H9 (cell line): Measurements from ENCODE around the gene PTPRJ. TPM values are rescaled to one million over a fixed set of nuclear protein-coding genes. Genes with fewer than 3 reads are reported as not detected.

ENCODE experiments used
- DNase-seq: peaks from one replicate; pipeline ENCODE4 v3.0.0-alpha.2; 2017
- H2AFZ ChIP-seq: one replicate; pipeline ENCODE4 v1.6.1; 2013; ENCODE audit warnings: mild to moderate bottlenecking, low read length, control low read depth, moderate library complexity
- H2AK5ac ChIP-seq: 2 replicates; pipeline ENCODE4 v1.6.1; 2013; ENCODE audit warnings: low read length, control low read depth, mixed read lengths; ENCODE audit not compliant: insufficient read length
- H2BK120ac ChIP-seq: one replicate; pipeline ENCODE4 v1.6.1; 2013; ENCODE audit warnings: low read depth, mild to moderate bottlenecking, low read length, control low read depth, inconsistent platforms; ENCODE audit not compliant: poor library complexity, severe bottlenecking
- H2BK12ac ChIP-seq: 2 replicates; pipeline ENCODE4 v1.6.1; 2013; ENCODE audit warnings: low read length, control low read depth, mixed read lengths, low read depth; ENCODE audit not compliant: insufficient read length
- H2BK15ac ChIP-seq: 2 replicates; pipeline ENCODE4 v1.6.1; 2013; ENCODE audit warnings: low read depth, low read length, control low read depth
- H2BK20ac ChIP-seq: one replicate; pipeline ENCODE4 v1.6.1; 2013; ENCODE audit warnings: low read depth, mild to moderate bottlenecking, low read length, control low read depth, inconsistent platforms; ENCODE audit not compliant: poor library complexity, severe bottlenecking
- H2BK5ac ChIP-seq: 2 replicates; pipeline ENCODE4 v1.6.1; 2013; ENCODE audit warnings: low read length, control low read depth, mixed read lengths; ENCODE audit not compliant: insufficient read length
- H3K14ac ChIP-seq: 2 replicates; pipeline ENCODE4 v1.6.1; 2013; ENCODE audit warnings: low read length, control low read depth; ENCODE audit not compliant: insufficient read depth
- H3K18ac ChIP-seq: 2 replicates; pipeline ENCODE4 v1.6.1; 2013; ENCODE audit warnings: low read depth, mild to moderate bottlenecking, mixed read lengths, low read length, control low read depth; ENCODE audit not compliant: insufficient read length
- H3K23ac ChIP-seq: 2 replicates; pipeline ENCODE4 v1.6.1; 2013; ENCODE audit warnings: low read length, control low read depth, mixed read lengths, low read depth; ENCODE audit not compliant: insufficient read length
- H3K23me2 ChIP-seq: 2 replicates; pipeline ENCODE4 v1.6.1; 2013; ENCODE audit warnings: low read depth, mild to moderate bottlenecking, mixed read lengths, low read length, control low read depth; ENCODE audit not compliant: insufficient read length, poor library complexity, severe bottlenecking
- H3K27ac ChIP-seq: 2 replicates; pipeline ENCODE4 v1.5.1; 2013; ENCODE audit warnings: low read length, control low read depth, mixed read lengths, low read depth; ENCODE audit not compliant: insufficient read length
- H3K27me3 ChIP-seq: 2 replicates; pipeline ENCODE4 v1.6.1; 2013; ENCODE audit warnings: low read length, control low read depth, inconsistent platforms; ENCODE audit not compliant: insufficient read depth
- H3K4ac ChIP-seq: 2 replicates; pipeline ENCODE4 v1.6.1; 2013; ENCODE audit warnings: low read depth, mild to moderate bottlenecking, control low read depth, inconsistent platforms, low read length, moderate library complexity
- H3K4me1 ChIP-seq: 2 replicates; pipeline ENCODE4 v1.6.1; 2013; ENCODE audit warnings: low read length, control low read depth, inconsistent platforms; ENCODE audit not compliant: insufficient read depth
- H3K4me2 ChIP-seq: 2 replicates; pipeline ENCODE4 v1.6.1; 2013; ENCODE audit warnings: low read length, control low read depth, mixed read lengths; ENCODE audit not compliant: insufficient read length, insufficient read depth
- H3K56ac ChIP-seq: 2 replicates; pipeline ENCODE4 v1.6.1; 2013; ENCODE audit warnings: low read depth, mild to moderate bottlenecking, mixed read lengths, low read length, control low read depth; ENCODE audit not compliant: insufficient read length
- H3K79me1 ChIP-seq: 2 replicates; pipeline ENCODE4 v1.6.1; 2013; ENCODE audit warnings: low read depth, mild to moderate bottlenecking, moderate library complexity, low read length, control low read depth, inconsistent platforms; ENCODE audit not compliant: insufficient read depth, poor library complexity, severe bottlenecking
- H3K79me2 ChIP-seq: 2 replicates; pipeline ENCODE4 v1.6.1; 2013; ENCODE audit warnings: low read length, control low read depth, inconsistent platforms; ENCODE audit not compliant: insufficient read depth
- H3K9ac ChIP-seq: 2 replicates; pipeline ENCODE4 v1.6.1; 2013; ENCODE audit warnings: low read length, control low read depth, mixed read lengths; ENCODE audit not compliant: insufficient read length; ENCODE audit errors: extremely low read depth
- H3K9me3 ChIP-seq: one replicate; pipeline ENCODE4 v1.6.1; 2013; ENCODE audit warnings: low read depth, low read length, inconsistent platforms; ENCODE audit not compliant: control insufficient read depth
- H3T11ph ChIP-seq: one replicate; pipeline ENCODE4 v1.6.1; 2013; ENCODE audit warnings: mild to moderate bottlenecking, low read length, control low read depth, inconsistent platforms
- H4K20me1 ChIP-seq: one replicate; pipeline ENCODE4 v1.6.1; 2013; ENCODE audit not compliant: control insufficient read depth, insufficient read length, insufficient read depth
- H4K5ac ChIP-seq: 2 replicates; pipeline ENCODE4 v1.6.1; 2013; ENCODE audit warnings: low read depth, mild to moderate bottlenecking, mixed read lengths, low read length, control low read depth; ENCODE audit not compliant: insufficient read length
- H4K8ac ChIP-seq: replicated peaks from 2 replicates; pipeline ENCODE4 v1.6.1; 2013; ENCODE audit warnings: low read length, control low read depth, mixed read lengths, low read depth; ENCODE audit not compliant: insufficient read length
- H4K91ac ChIP-seq: 2 replicates; pipeline ENCODE4 v1.6.1; 2013; ENCODE audit warnings: low read depth, mild to moderate bottlenecking, moderate library complexity, mixed read lengths, low read length, control low read depth; ENCODE audit not compliant: insufficient read length
- H3K27ac Mint-ChIP-seq, 3 experiments: 2 replicates in 2 of 3; 3 replicates in 1 of 3; pipeline ENCODE4 v1.8.0; 2020 to 2021; ENCODE audit warnings: mixed read lengths in 3 of 3, mild to moderate bottlenecking in 1 of 3, moderate library complexity in 1 of 3
- H3K27me3 Mint-ChIP-seq: 2 replicates; pipeline ENCODE4 v1.8.0; 2021; ENCODE audit warnings: low read depth, mild to moderate bottlenecking, moderate library complexity, mixed read lengths
- H3K36me3 Mint-ChIP-seq, 3 experiments: 2 replicates in 2 of 3; 3 replicates in 1 of 3; pipeline ENCODE4 v1.8.0; 2020 to 2021; ENCODE audit warnings: low read depth in 3 of 3, mixed read lengths in 3 of 3; ENCODE audit not compliant: insufficient read depth in 1 of 3
- H3K4me1 Mint-ChIP-seq, 2 experiments: 2 replicates each; pipeline ENCODE4 v1.8.0; 2020; ENCODE audit warnings: mixed read lengths in 2 of 2
- H3K4me3 Mint-ChIP-seq, 2 experiments: 2 replicates in 1 of 2; 3 replicates in 1 of 2; pipeline ENCODE4 v1.8.0; 2020 to 2021; ENCODE audit warnings: mild to moderate bottlenecking in 2 of 2, mixed read lengths in 2 of 2, moderate library complexity in 1 of 2
- H3K9me3 Mint-ChIP-seq, 2 experiments: 2 replicates in 1 of 2; 3 replicates in 1 of 2; pipeline ENCODE4 v1.8.0; 2020; ENCODE audit warnings: mild to moderate bottlenecking in 2 of 2, mixed read lengths in 2 of 2, moderate library complexity in 1 of 2
- CTCF ChIP-seq: fragments of 200-600 bp; sonication (generic); conservative IDR thresholded peaks from 3 replicates; pipeline ENCODE4 v1.8.0; 2021; ENCODE audit warnings: antibody characterized with exemption, mild to moderate bottlenecking
- WGBS: extraction: QIAGEN DNeasy Blood & Tissue Kit; methylation state at CpG from one replicate; pipeline ENCODE4 v1.1.7; 2013; ENCODE audit warnings: missing lambda C conversion rate, low lambda C conversion rate, mixed read lengths; ENCODE audit not compliant: insufficient read length; ENCODE audit errors: extremely low coverage; 5-methylcytosine and 5-hydroxymethylcytosine counted together
- total RNA-seq: library from RNA; stranded (reverse); gene quantifications from 2 replicates; pipeline ENCODE4 v1.2.1, GENCODE V29; 2021

Gene PTPRJ
- total RNA-seq, 1 experiment from 2014 or later = 10.6 TPM

- Histone ChIP-seq H3K4me1 (peaks cover 7% of the 10 kb centered on the region; the same call in 1 of the 2 replicates), H2BK12ac (no peak overlapping the region), H3K23me2 (no peaks in the 10 kb centered on the region), H3K27ac (no peak overlapping the region), H3T11ph (no peak overlapping the region), H2BK20ac (no peak overlapping the region), H4K8ac (no peak overlapping the region), H2BK15ac (no peak overlapping the region), H4K5ac (no peak overlapping the region), H3K14ac (0 out of 2 replicates have a peak overlapping the region, but pooled peaks have one; percentile 52), H3K79me2 (no peaks in the 10 kb centered on the region; the same call in 1 of the 2 replicates), H3K79me1 (no peaks in the 10 kb centered on the region), H3K9ac (no peak overlapping the region), H4K20me1 (peaks cover 4% of the 10 kb centered on the region), H2AK5ac (no peak overlapping the region), H4K91ac (no peak overlapping the region), H3K4ac (no peak overlapping the region), H2BK120ac (no peak overlapping the region), H3K4me2 (peak overlapping the region; percentile 30), H2AFZ (no peak overlapping the region), H3K27me3 (no peaks in the 10 kb centered on the region; the same call in 1 of the 2 replicates), H3K56ac (no peak overlapping the region), H3K9me3 (no peaks in the 10 kb centered on the region), H3K18ac (no peak overlapping the region), H3K23ac (no peak overlapping the region), H2BK5ac (no peak overlapping the region)
- no peak for TF ChIP-seq CTCF
- Mint-ChIP-seq H3K4me1 (peaks cover 40 to 60% of the 10 kb centered on the region in 2 experiments), H3K4me3 (peak overlapping the region in 1 of 2 experiments; percentile 58; a peak in 3 of 5 replicates), H3K36me3 (no peaks in the 10 kb centered on the region), H3K27me3 (no peaks in the 10 kb centered on the region; the same call in 1 of the 2 replicates), H3K9me3 (no peaks in the 10 kb centered on the region; a peak in 1 of 5 replicates), H3K27ac (peak overlapping the region in 2 of 3 experiments; percentile 37 to 92; a peak in 2 of 7 replicates)
- DNase-seq = peak; percentile 40
- no CpG with 5 or more reads among the region's 15 CpGs for WGBS
Measured at GRCh38 chr11:48018528-48019216, 38.3 kb downstream of the PTPRJ start.
